ENCODE results near the gene ANKRD9.

The ANKRD9 gene

DNA sequence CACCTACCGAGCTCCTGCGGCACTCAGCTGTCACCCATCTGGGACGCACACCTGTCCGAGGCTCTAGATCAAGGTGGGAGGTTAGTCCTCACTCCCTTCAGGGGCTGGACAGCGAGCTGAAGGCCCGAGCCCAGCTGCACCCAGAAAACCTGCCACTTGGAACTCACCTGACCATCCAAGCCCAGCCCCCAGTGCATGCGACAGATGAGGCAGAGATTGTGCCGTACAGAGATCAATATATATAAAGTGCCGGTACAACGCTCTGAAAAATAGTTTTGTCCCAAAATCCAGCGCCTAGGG is 3.0 kb downstream of the ANKRD9 start:
- DNase-seq (ENCODE audit: insufficient read length, low spot score), result no peak
- no peak for FAIRE-seq
- TF ChIP-seq, protein P1, sequence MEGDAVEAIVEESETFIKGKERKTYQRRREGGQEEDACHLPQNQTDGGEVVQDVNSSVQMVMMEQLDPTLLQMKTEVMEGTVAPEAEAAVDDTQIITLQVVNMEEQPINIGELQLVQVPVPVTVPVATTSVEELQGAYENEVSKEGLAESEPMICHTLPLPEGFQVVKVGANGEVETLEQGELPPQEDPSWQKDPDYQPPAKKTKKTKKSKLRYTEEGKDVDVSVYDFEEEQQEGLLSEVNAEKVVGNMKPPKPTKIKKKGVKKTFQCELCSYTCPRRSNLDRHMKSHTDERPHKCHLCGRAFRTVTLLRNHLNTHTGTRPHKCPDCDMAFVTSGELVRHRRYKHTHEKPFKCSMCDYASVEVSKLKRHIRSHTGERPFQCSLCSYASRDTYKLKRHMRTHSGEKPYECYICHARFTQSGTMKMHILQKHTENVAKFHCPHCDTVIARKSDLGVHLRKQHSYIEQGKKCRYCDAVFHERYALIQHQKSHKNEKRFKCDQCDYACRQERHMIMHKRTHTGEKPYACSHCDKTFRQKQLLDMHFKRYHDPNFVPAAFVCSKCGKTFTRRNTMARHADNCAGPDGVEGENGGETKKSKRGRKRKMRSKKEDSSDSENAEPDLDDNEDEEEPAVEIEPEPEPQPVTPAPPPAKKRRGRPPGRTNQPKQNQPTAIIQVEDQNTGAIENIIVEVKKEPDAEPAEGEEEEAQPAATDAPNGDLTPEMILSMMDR (IDR thresholded peaks at IDR 0.05; ENCODE audit: insufficient read depth, missing control alignments), result no peak

DNA sequence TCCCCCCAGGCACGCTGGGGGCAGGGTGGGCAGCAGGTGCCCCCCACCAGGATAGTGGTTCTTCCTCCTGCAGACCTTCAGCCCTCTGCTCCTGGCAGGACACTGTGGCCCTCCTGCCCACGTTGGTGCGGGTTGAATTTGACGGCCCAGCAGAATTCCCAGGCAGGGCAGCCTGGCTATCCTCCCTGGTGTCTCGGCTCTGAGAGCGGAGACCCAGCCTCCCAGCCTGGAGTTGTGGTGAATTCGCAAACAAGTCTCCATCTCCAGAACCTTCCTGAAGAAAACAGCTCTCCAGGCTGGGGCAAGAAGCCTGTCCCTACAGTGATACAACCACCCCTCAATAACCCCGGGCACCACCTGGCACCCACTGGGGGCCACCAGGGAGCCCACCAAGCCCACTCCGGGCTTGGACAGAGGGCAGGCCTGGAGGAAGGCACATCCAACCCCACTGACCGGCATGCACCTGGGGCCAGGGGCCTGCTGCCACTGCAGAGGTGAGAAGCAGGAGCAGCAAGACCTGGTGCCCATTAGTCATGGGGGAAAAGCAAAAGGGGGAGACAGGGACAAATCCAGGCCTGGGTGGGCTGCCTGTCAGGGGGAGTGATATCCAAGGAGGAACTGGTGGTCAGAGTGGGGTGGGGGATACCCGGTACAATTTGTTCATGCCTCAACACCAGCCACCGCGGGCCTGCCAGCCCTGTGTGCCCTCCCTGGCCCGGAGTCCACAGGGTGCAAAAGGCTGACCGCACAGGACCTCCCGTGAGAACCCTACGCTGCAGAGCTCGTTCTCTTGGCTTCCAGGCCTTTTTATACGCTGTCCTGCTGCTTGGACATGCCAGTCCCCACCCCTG is 3.6 kb downstream of the ANKRD9 start:
- TF ChIP-seq, protein P1 (IDR thresholded peaks at IDR 0.05; ENCODE audit: insufficient read depth, missing control alignments), result no peak
- no peak for FAIRE-seq

DNA sequence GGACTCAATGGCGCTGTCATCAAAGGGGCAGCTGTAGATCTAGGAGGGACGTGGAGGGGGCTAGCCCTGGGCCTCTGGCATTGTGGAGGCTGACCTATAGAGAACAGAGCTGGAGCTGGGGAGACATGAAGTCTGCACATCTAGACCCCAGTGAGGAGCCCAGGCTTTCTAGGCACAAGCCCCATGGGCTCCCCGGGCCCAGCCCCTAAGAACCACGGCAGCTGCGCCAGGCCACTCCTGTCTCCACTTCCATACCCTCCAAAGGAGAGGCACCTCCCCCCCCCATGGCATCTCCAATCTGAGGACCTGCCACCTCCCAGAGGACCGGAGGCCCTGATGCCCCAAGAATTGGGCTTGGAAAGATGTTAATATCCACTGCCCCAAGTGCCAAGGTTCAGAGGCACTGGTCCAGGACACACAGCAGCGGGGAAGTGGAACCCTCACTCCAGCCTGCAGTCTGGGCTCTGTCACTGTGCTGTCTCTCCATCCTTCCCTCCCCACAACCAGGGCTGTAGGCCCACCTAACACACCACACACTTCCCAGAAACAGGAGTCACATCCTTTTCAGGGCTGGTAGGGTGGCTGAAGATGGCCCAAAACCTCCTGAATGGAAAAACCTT is 4.5 kb downstream of the ANKRD9 start:
- no peak for FAIRE-seq
- no peak for DNase-seq (ENCODE audit: insufficient read length, low spot score)
- TF ChIP-seq, protein P1 (IDR thresholded peaks at IDR 0.05; ENCODE audit: insufficient read depth, missing control alignments), result no peak

More for the DNA sequence above, 3.6 kb downstream of the ANKRD9 start:
- DNase-seq (ENCODE audit: insufficient read length, low spot score), result no peak

DNA sequence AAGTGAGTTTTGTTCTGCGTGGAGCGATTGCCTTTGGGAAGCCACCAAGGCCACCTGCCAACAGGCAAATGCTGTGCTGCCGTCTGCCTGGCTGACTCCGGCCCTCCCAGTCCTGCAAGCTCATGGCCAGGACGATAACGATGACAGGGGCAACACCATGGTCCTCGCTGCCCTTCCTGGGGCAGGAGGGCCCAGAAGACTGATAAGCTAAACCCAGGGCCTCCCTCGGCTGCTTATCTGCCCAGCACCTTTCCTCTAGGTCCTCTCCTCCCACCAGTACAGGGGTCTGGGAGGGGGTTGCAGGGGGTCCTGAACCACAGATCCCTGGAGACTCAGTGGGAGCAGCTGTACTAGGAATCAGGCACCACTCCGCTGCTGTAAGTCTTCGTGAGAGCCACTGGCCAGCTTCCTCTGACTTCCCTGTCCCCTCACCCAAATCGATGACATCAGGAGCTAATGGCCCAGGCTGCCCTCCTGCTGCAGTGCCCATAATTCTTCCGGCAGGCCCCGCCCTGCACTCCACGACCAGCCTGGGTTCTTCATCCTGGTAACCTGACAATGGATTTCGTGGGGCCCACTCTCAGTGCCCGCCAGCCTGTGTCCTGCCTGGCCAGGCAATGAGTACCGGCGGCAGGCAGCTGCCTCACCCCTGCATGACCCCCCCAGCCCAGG is 5.1 kb downstream of the ANKRD9 start:
- FAIRE-seq, result no peak
- TF ChIP-seq, protein P1 (IDR thresholded peaks at IDR 0.05; ENCODE audit: insufficient read depth, missing control alignments), result no peak
- no peak for DNase-seq (ENCODE audit: insufficient read length, low spot score)

DNA sequence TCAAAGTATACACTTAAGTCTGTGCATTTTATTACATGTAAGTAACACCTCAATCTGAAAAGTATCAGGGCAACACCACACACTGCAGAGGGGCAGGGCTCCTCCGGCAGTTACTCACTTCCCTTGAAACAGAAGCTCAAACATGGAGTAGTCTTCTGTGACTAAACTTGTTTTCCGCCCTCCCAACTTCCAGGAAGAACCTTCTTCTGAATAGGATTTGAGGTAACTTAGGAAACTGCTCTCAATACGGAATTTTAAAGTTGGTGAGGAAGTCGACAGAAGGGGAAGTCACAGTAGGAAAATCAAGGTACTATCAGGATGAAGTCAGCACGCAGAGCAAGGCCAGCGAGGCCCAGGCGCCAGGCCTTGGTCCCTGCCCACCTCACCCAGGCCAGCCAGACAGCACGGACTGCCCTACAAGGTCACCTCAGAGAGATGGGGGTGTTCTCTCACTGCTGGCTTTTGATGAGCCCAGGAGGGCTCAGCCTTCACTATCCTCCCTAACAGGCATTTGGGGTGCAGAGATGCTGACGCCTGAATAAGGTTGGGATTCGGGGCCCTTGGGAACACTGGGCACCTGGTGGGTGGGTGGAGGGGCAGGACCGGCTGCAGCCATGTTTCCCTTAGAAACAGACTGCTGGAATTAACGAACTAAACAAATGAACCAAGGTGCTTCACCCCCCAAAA is 5.8 kb downstream of the ANKRD9 start:
- no peak for DNase-seq (ENCODE audit: insufficient read length, low spot score)
- no peak for FAIRE-seq
- TF ChIP-seq, protein P1 (IDR thresholded peaks at IDR 0.05; ENCODE audit: insufficient read depth, missing control alignments), result no peak

DNA sequence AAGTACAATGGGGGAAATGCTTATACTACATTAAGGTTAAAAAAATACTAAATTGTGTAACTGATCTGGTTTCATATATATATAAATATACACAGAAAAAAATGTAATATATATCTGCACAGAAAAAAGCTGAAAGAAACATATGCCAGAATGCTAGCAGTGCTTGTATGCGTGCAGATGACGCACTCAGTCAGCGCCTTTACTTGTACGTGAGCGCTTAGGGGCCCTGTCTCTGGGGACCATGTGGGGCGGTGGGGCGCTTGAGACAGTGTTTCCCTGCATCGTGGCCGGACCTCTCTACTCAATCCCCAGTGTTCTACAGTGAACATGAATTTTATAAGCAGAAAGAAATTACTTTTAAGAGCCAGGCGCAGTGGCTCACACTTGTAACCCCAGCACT is 7.0 kb downstream of the ANKRD9 start:
- FAIRE-seq, result no peak
- TF ChIP-seq, protein P1 (IDR thresholded peaks at IDR 0.05; ENCODE audit: insufficient read depth, missing control alignments), result no peak
- DNase-seq (ENCODE audit: insufficient read length, low spot score), result no peak

Data from D721Med (cell line).